Omental fat pad (tissue), 4 donors: ENCODE results near the gene CUL1. TPM values are rescaled to one million over a fixed set of nuclear protein-coding genes. Genes with fewer than 3 reads are reported as not detected.

Experiments used
- ATAC-seq: fragments of 150-250 bp; one replicate; pipeline ENCODE4 v1.9.1; 2016; ENCODE audit warnings: mild to moderate bottlenecking, moderate library complexity; ENCODE audit not compliant: low FRiP score
- DNase-seq: peaks from one replicate; pipeline ENCODE4 v3.0.0-alpha.2; 2019; ENCODE audit warnings: low spot score
- CTCF ChIP-seq, 3 donors: fragments of 450-650 bp; IDR thresholded peaks; one replicate each; pipeline ENCODE4 v1.5.1; 2016 to 2017; ENCODE audit warnings: antibody characterized with exemption in 3 of 3, mild to moderate bottlenecking in 3 of 3, moderate library complexity in 2 of 3
- total RNA-seq, 4 donors: library from RNA; depleted of rRNA; stranded (reverse); fragments of >200 nt; gene quantifications; one replicate each; pipeline ENCODE4 v1.1.0, GENCODE V29; 2016

CUL1 gene
- total RNA-seq, 4 donors from 2014 or later = 47.0 to 74.5 (median 55.7) TPM

- no peak for TF ChIP-seq CTCF (IDR thresholded peaks at IDR 0.05)
- ATAC-seq = no peak
- DNase-seq = no peak
Measured at GRCh38 chr7:148665221-148665620, 33.5 kb upstream of the CUL1 start.

GRCh38 chr7:148669927-148670326 lies 28.8 kb upstream of the CUL1 start:
- no peak for ATAC-seq
- no peak for TF ChIP-seq CTCF (IDR thresholded peaks at IDR 0.05)
- no peak for DNase-seq

- TF ChIP-seq CTCF (IDR thresholded peaks at IDR 0.05) = no peak
- ATAC-seq (no peak), DNase-seq (no peak)
Measured at GRCh38 chr7:148670374-148670773, 28.3 kb upstream of the CUL1 start.

GRCh38 chr7:148670807-148671206 lies 27.9 kb upstream of the CUL1 start:
- no peak for ATAC-seq
- TF ChIP-seq CTCF (IDR thresholded peaks at IDR 0.05) = no peak
- DNase-seq = no peak

- ATAC-seq = no peak
- no peak for TF ChIP-seq CTCF (IDR thresholded peaks at IDR 0.05)
- DNase-seq = no peak
Measured at GRCh38 chr7:148672041-148672440, 26.7 kb upstream of the CUL1 start.

GRCh38 chr7:148674689-148675088 lies 24.0 kb upstream of the CUL1 start:
- no peak for DNase-seq
- no peak for ATAC-seq
- no peak for TF ChIP-seq CTCF (IDR thresholded peaks at IDR 0.05)

GRCh38 chr7:148676291-148676690 lies 22.4 kb upstream of the CUL1 start:
- ATAC-seq (no peak), DNase-seq (no peak)
- no peak for TF ChIP-seq CTCF (IDR thresholded peaks at IDR 0.05)
